ENCODE results near the gene PPM1H. TPM values are rescaled to one million over a fixed set of nuclear protein-coding genes. Genes with fewer than 3 reads are reported as not detected.

PPM1H gene
- total RNA-seq, 3 donors from 2014 or later (not counting 1 experiment from before 2014, with no cell fraction given): 0.18 to 2.1 (median 0.40) TPM

- TF ChIP-seq, protein P1, sequence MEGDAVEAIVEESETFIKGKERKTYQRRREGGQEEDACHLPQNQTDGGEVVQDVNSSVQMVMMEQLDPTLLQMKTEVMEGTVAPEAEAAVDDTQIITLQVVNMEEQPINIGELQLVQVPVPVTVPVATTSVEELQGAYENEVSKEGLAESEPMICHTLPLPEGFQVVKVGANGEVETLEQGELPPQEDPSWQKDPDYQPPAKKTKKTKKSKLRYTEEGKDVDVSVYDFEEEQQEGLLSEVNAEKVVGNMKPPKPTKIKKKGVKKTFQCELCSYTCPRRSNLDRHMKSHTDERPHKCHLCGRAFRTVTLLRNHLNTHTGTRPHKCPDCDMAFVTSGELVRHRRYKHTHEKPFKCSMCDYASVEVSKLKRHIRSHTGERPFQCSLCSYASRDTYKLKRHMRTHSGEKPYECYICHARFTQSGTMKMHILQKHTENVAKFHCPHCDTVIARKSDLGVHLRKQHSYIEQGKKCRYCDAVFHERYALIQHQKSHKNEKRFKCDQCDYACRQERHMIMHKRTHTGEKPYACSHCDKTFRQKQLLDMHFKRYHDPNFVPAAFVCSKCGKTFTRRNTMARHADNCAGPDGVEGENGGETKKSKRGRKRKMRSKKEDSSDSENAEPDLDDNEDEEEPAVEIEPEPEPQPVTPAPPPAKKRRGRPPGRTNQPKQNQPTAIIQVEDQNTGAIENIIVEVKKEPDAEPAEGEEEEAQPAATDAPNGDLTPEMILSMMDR (IDR thresholded peaks at IDR 0.05): no peak
- Histone ChIP-seq H3K27me3 (ENCODE audit: control insufficient read depth, insufficient read depth, low read length) (no peaks in the 10 kb centered on the region), H3K36me3 (ENCODE audit: control insufficient read depth, insufficient read depth, low read length) (no peaks in the 10 kb centered on the region), H3K9me3 (ENCODE audit: control insufficient read depth, insufficient read depth, low read length) (no peaks in the 10 kb centered on the region), H3K27ac (ENCODE audit: low read length) (no peak overlapping the region), H3K4me3 (ENCODE audit: low read length) (no peak overlapping the region), H3K4me1 (ENCODE audit: control insufficient read depth, insufficient read depth, low read length) (no peaks in the 10 kb centered on the region)
- Mint-ChIP-seq H3K4me3 (no peak overlapping the region), H3K27me3 (ENCODE audit: low read depth in 2 of 2) (peaks cover 0 to 10% of the 10 kb centered on the region in 2 donors), H3K4me1 (no peaks in the 10 kb centered on the region), H3K9me3 (no peaks in the 10 kb centered on the region), H3K36me3 (no peaks in the 10 kb centered on the region), H3K27ac (no peak overlapping the region)
- no peak for ATAC-seq
- intact Hi-C loops (cut with micrococcal nuclease): no loop called here
- WGBS (ENCODE audit: insufficient coverage): 72% methylated on average over 5 of the region's 6 CpGs
- no peak for DNase-seq
Observed at GRCh38 chr12:62806244-62806836, 128.6 kb downstream of the PPM1H start.

- Histone ChIP-seq H3K4me1 (ENCODE audit: control insufficient read depth, insufficient read depth, low read length) (no peaks in the 10 kb centered on the region), H3K4me3 (ENCODE audit: low read length) (no peak overlapping the region), H3K36me3 (ENCODE audit: control insufficient read depth, insufficient read depth, low read length) (no peaks in the 10 kb centered on the region), H3K9me3 (ENCODE audit: control insufficient read depth, insufficient read depth, low read length) (no peaks in the 10 kb centered on the region), H3K27me3 (ENCODE audit: control insufficient read depth, insufficient read depth, low read length) (no peaks in the 10 kb centered on the region), H3K27ac (ENCODE audit: low read length) (no peak overlapping the region)
- Mint-ChIP-seq H3K27me3 (ENCODE audit: low read depth in 2 of 2) (peaks cover 0 to 10% of the 10 kb centered on the region in 2 donors), H3K36me3 (no peaks in the 10 kb centered on the region), H3K4me3 (no peak overlapping the region), H3K27ac (no peak overlapping the region), H3K9me3 (no peaks in the 10 kb centered on the region), H3K4me1 (no peaks in the 10 kb centered on the region)
- no peak for DNase-seq
- intact Hi-C loops (cut with micrococcal nuclease): no loop called here
- ATAC-seq: no peak
- TF ChIP-seq, protein P1 (IDR thresholded peaks at IDR 0.05): no peak
- WGBS (ENCODE audit: insufficient coverage): 89% methylated on average over 2 of the region's 3 CpGs
Observed at GRCh38 chr12:62805517-62805916, 129.4 kb downstream of the PPM1H start.

GRCh38 chr12:62803756-62804155 is 131.2 kb downstream of the PPM1H start:
- WGBS (ENCODE audit: insufficient coverage): 93% methylated on average over 2 of the region's 2 CpGs
- Mint-ChIP-seq H3K9me3 (no peaks in the 10 kb centered on the region), H3K36me3 (no peaks in the 10 kb centered on the region), H3K4me1 (no peaks in the 10 kb centered on the region), H3K27me3 (ENCODE audit: low read depth in 2 of 2) (peaks cover 0 to 7% of the 10 kb centered on the region in 2 donors), H3K27ac (no peak overlapping the region), H3K4me3 (no peak overlapping the region)
- TF ChIP-seq, protein P1 (IDR thresholded peaks at IDR 0.05): no peak
- Histone ChIP-seq H3K9me3 (ENCODE audit: control insufficient read depth, insufficient read depth, low read length) (no peaks in the 10 kb centered on the region), H3K4me3 (ENCODE audit: low read length) (no peak overlapping the region), H3K27me3 (ENCODE audit: control insufficient read depth, insufficient read depth, low read length) (no peaks in the 10 kb centered on the region), H3K4me1 (ENCODE audit: control insufficient read depth, insufficient read depth, low read length) (no peaks in the 10 kb centered on the region), H3K27ac (ENCODE audit: low read length) (no peak overlapping the region), H3K36me3 (ENCODE audit: control insufficient read depth, insufficient read depth, low read length) (no peaks in the 10 kb centered on the region)
- no peak for DNase-seq
- intact Hi-C loops (cut with micrococcal nuclease): no loop called here
- no peak for ATAC-seq

GRCh38 chr12:62802984-62803383 is 132.0 kb downstream of the PPM1H start:
- WGBS (ENCODE audit: insufficient coverage): 87% methylated on average over 3 of the region's 4 CpGs
- Mint-ChIP-seq H3K36me3 (no peaks in the 10 kb centered on the region), H3K27me3 (ENCODE audit: low read depth in 2 of 2) (peaks cover 0 to 3% of the 10 kb centered on the region in 2 donors), H3K4me1 (no peaks in the 10 kb centered on the region), H3K4me3 (no peak overlapping the region), H3K27ac (no peak overlapping the region), H3K9me3 (no peaks in the 10 kb centered on the region)
- TF ChIP-seq, protein P1 (IDR thresholded peaks at IDR 0.05): no peak
- DNase-seq: no peak
- Histone ChIP-seq H3K36me3 (ENCODE audit: control insufficient read depth, insufficient read depth, low read length) (no peaks in the 10 kb centered on the region), H3K4me1 (ENCODE audit: control insufficient read depth, insufficient read depth, low read length) (no peaks in the 10 kb centered on the region), H3K27me3 (ENCODE audit: control insufficient read depth, insufficient read depth, low read length) (no peaks in the 10 kb centered on the region), H3K4me3 (ENCODE audit: low read length) (no peak overlapping the region), H3K27ac (ENCODE audit: low read length) (no peak overlapping the region), H3K9me3 (ENCODE audit: control insufficient read depth, insufficient read depth, low read length) (no peaks in the 10 kb centered on the region)
- intact Hi-C loops (cut with micrococcal nuclease): no loop called here
- ATAC-seq: no peak
